ENCODE measurements around the gene AFTPH.

DNA sequence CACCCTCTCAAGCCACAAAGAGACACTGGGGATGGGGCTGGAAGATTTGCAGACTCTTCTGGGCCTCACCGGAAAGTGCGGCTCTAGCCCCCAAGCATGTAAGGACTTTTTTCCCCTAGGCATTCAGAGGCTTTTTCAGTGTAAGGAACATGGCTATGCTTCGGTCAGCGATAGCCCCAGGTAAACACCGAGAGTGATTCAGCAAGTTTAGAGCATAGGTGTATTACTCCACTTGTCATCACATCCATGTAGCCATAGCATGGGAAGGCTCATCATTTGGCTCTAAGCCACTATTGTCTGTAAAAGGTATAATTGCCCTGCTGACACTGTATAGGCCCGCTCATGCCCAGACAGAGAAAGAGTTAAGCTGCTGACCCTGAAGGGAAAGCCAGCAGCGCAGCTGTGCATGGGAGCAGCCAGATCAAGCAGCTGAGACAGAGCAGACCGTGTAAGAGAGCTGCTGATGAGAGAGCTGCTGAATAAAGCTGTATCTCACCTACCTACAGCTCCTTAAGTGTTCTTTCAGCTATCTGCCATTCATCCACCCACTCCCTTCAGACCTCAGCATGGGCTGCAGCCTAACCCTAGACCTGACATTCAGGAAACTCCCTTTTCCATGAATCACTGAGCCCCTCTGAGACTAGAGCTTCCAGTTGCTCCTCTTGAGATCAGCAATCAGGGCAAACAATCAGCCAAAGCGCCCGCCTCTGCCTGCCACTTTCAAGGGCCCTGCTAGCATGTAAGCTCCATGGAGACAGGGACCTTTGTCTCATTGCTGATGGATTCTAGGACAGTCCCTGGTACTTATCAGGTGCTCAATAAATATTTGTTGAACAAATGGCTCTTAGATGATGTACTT lies 44.6 kb upstream of the AFTPH start:
- TF ChIP-seq, protein P1, sequence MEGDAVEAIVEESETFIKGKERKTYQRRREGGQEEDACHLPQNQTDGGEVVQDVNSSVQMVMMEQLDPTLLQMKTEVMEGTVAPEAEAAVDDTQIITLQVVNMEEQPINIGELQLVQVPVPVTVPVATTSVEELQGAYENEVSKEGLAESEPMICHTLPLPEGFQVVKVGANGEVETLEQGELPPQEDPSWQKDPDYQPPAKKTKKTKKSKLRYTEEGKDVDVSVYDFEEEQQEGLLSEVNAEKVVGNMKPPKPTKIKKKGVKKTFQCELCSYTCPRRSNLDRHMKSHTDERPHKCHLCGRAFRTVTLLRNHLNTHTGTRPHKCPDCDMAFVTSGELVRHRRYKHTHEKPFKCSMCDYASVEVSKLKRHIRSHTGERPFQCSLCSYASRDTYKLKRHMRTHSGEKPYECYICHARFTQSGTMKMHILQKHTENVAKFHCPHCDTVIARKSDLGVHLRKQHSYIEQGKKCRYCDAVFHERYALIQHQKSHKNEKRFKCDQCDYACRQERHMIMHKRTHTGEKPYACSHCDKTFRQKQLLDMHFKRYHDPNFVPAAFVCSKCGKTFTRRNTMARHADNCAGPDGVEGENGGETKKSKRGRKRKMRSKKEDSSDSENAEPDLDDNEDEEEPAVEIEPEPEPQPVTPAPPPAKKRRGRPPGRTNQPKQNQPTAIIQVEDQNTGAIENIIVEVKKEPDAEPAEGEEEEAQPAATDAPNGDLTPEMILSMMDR (conservative IDR thresholded peaks at IDR 0.05) = no peak
- TF ChIP-seq EZH2 (IDR thresholded peaks at IDR 0.05; ENCODE audit: low read depth) = no peak
